Keratinocyte (primary cell): ENCODE results near the gene DUSP22. TPM values are rescaled to one million over a fixed set of nuclear protein-coding genes. Genes with fewer than 3 reads are reported as not detected.

Source experiments
- DNase-seq: peaks from one replicate; pipeline ENCODE4 v3.0.0-alpha.2; 2011; ENCODE audit warnings: low read depth, missing footprints, low spot score
- FAIRE-seq: peaks from 2 replicates; lab custom pipeline; 2011; peaks lifted over from hg19 to GRCh38; lab: Jason Lieb, UNC
- H2AFZ ChIP-seq: 2 replicates; pipeline ENCODE4 v1.6.0; 2012; ENCODE audit warnings: low read length, control low read depth, inconsistent platforms; ENCODE audit not compliant: control insufficient read depth
- H3K27ac ChIP-seq: 2 replicates; pipeline ENCODE4 v1.5.1; 2011; ENCODE audit warnings: low read length; ENCODE audit not compliant: control insufficient read depth, insufficient read depth
- H3K27me3 ChIP-seq: 3 replicates; pipeline ENCODE4 v1.6.0; 2011; ENCODE audit warnings: low read length; ENCODE audit not compliant: control insufficient read depth, insufficient read depth; ENCODE audit errors: extremely low read depth
- H3K36me3 ChIP-seq, 2 experiments: 2 replicates in 1 of 2; 3 replicates in 1 of 2; pipeline ENCODE4 v1.5.1; 2011; ENCODE audit warnings: low read length in 2 of 2, mild to moderate bottlenecking in 1 of 2; ENCODE audit not compliant: control insufficient read depth in 2 of 2, insufficient read depth in 2 of 2; ENCODE audit errors: extremely low read depth in 1 of 2
- H3K4me1 ChIP-seq: 3 replicates; pipeline ENCODE4 v1.5.1; 2011; ENCODE audit warnings: low read length; ENCODE audit not compliant: control insufficient read depth, insufficient read depth; ENCODE audit errors: extremely low read depth
- H3K4me2 ChIP-seq: 3 replicates; pipeline ENCODE4 v1.6.0; 2011; ENCODE audit warnings: low read depth, low read length; ENCODE audit not compliant: control insufficient read depth, insufficient read depth; ENCODE audit errors: extremely low read depth
- H3K4me3 ChIP-seq, 3 experiments: fragments of 200-600 bp in 1 of 3; sonication (generic) in 1 of 3; 2 replicates in 2 of 3; 3 replicates in 1 of 3; pipeline ENCODE4 v1.5.1; 2011 to 2016; ENCODE audit warnings: low read length in 3 of 3, mild to moderate bottlenecking in 3 of 3, control low read depth in 2 of 3, inconsistent platforms in 1 of 3, low read depth in 1 of 3, mixed read lengths in 1 of 3, mixed run types in 1 of 3, moderate library complexity in 1 of 3; ENCODE audit not compliant: control insufficient read depth in 2 of 3, insufficient read depth in 2 of 3; ENCODE audit errors: extremely low read depth in 1 of 3
- H3K79me2 ChIP-seq: 2 replicates; pipeline ENCODE4 v1.6.0; 2012; ENCODE audit warnings: low read length; ENCODE audit not compliant: control insufficient read depth, insufficient read depth
- H3K9ac ChIP-seq: 3 replicates; pipeline ENCODE4 v1.6.0; 2011; ENCODE audit warnings: low read length; ENCODE audit not compliant: control insufficient read depth, insufficient read depth; ENCODE audit errors: extremely low read depth
- H3K9me1 ChIP-seq: 3 replicates; pipeline ENCODE4 v1.6.0; 2011; ENCODE audit warnings: low read length; ENCODE audit not compliant: control insufficient read depth, insufficient read depth; ENCODE audit errors: extremely low read depth
- H3K9me3 ChIP-seq: 2 replicates; pipeline ENCODE4 v1.5.1; 2012; ENCODE audit warnings: low read depth, low read length; ENCODE audit not compliant: control insufficient read depth
- H4K20me1 ChIP-seq: 3 replicates; pipeline ENCODE4 v1.6.0; 2011; ENCODE audit warnings: low read length; ENCODE audit not compliant: control insufficient read depth, insufficient read depth; ENCODE audit errors: extremely low read depth
- EZH2 ChIP-seq: IDR thresholded peaks from one replicate; pipeline ENCODE4 v1.6.1; 2012; ENCODE audit warnings: inconsistent platforms, mild to moderate bottlenecking, low read length, moderate library complexity
- dilution Hi-C: fragments of 300-500 bp; cut with MboI; formaldehyde crosslinking; loops from one replicate; pipeline ENCODE4 v1.7.0; 2020; ENCODE audit warnings: low sequenced_read_pairs; ENCODE audit not compliant: extremely low pct_ligation_motif_present
- polyA plus RNA-seq, 5 experiments: library from polyadenylated mRNA; depleted of rRNA in 3 of 5; stranded (reverse) in 3 of 5; stranded (forward) in 1 of 5; unstranded in 1 of 5; fragments of >200 nt; gene quantifications; 1 replicate in 1 of 5; 2 replicates in 3 of 5; 3 replicates in 1 of 5; pipeline versions ENCODE4 v1.2.1 to v1.2.3, GENCODE V29; 2011 to 2012; ENCODE audit warnings: missing spikeins in 2 of 5, low read depth in 1 of 5, low replicate concordance in 1 of 5
- TF ChIP-seq, protein P1 (sequence below), 3 experiments: IDR thresholded peaks in 1 of 3; conservative IDR thresholded peaks in 1 of 3; optimal IDR thresholded peaks in 1 of 3; 2 replicates in 2 of 3; 3 replicates in 1 of 3; pipeline versions ENCODE3 to v1.5.1; 2011; ENCODE audit warnings: low read length in 3 of 3, mild to moderate bottlenecking in 3 of 3, moderate library complexity in 2 of 3, control low read depth in 1 of 3, inconsistent platforms in 1 of 3; ENCODE audit not compliant: insufficient read depth in 2 of 3; ENCODE audit errors: extremely low read depth in 1 of 3

DUSP22 gene
- polyA plus RNA-seq, 1 donor (not counting 4 experiments of a cell fraction or from before 2014, with no cell fraction given), result 17.3 TPM

DNA sequence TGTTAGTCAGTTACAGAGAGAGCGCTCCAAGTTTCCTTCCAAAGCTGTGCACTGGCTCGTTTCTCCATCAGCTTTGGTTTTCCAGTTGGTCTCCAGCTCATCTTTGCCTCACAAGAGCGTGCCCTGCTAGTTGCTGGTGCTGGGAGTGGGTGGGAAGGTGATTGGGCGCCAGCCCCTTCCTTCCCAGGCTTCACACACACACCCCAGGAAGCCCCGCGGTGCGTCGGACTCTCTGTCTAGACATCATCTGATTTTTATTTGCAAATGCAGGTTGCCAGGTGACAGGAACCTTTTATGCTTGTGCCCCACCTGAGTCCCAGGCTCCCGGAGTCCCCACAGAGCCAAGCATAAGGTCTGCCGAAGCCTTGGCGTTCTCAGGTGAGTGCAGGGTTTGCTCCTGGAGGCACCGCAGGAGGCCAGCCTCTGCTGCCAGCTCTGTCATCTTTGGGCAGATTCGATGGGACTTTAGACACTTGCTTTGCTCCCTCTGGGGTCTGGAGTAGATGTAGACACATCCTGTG is 106.3 kb downstream of the DUSP22 start:
- Histone ChIP-seq H2AFZ (no peak overlapping the region), H3K27ac (no peak overlapping the region), H4K20me1 (no peaks in the 10 kb centered on the region), H3K9me3 (no peaks in the 10 kb centered on the region), H3K9me1 (no peaks in the 10 kb centered on the region), H3K9ac (no peak overlapping the region), H3K4me3 (no peak overlapping the region), H3K4me2 (no peak overlapping the region), H3K36me3 (no peaks in the 10 kb centered on the region), H3K4me1 (peaks cover 3% of the 10 kb centered on the region), H3K79me2 (no peaks in the 10 kb centered on the region), H3K27me3 (peaks cover 28% of the 10 kb centered on the region)
- TF ChIP-seq, protein P1, sequence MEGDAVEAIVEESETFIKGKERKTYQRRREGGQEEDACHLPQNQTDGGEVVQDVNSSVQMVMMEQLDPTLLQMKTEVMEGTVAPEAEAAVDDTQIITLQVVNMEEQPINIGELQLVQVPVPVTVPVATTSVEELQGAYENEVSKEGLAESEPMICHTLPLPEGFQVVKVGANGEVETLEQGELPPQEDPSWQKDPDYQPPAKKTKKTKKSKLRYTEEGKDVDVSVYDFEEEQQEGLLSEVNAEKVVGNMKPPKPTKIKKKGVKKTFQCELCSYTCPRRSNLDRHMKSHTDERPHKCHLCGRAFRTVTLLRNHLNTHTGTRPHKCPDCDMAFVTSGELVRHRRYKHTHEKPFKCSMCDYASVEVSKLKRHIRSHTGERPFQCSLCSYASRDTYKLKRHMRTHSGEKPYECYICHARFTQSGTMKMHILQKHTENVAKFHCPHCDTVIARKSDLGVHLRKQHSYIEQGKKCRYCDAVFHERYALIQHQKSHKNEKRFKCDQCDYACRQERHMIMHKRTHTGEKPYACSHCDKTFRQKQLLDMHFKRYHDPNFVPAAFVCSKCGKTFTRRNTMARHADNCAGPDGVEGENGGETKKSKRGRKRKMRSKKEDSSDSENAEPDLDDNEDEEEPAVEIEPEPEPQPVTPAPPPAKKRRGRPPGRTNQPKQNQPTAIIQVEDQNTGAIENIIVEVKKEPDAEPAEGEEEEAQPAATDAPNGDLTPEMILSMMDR (optimal IDR thresholded peaks at IDR 0.05 in 1 of 3, IDR thresholded peaks at IDR 0.05 in 1 of 3, conservative IDR thresholded peaks at IDR 0.05 in 1 of 3; ENCODE audit: extremely low read depth in 1 of 3, insufficient read depth in 2 of 3, low read length in 3 of 3), result no peak
- no peak for TF ChIP-seq EZH2
- no peak for FAIRE-seq
- no peak for DNase-seq
- dilution Hi-C loops, result no loop called here

DNA sequence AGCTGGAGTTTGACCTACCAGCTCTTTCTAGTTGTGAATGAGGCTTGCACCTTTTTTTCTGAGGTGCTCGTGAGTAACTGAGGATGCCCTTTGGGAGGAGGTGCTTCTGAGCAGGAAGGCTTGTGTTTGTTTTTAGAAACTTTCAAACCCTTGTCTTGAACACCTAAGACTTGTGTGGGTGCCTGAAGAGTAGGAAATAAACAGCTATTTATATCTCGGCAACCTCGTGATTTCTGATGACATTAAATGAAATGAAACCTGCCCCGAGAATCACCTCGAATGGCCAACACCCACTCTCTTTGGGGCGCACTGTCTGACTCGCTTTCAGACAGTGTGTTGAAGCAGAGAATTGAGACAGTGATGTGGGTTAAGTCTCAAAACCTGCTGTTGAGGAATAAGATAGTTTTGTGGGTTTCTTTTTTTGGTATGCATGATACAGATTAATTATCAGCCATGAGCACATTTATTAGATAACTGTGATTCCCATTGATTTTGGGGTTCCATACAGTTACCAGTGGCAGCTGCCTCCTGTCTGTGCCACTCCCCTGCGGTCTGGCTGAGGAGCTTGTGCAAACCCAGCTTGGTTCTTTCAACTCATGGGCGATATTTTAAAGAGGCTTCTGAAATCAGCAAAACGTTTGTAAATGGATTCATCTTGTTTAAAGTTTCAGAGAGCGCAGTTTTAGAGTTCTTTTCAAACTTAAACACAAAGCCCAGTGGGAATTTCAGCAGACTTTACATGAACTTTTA is 107.7 kb downstream of the DUSP22 start:
- TF ChIP-seq, protein P1 (optimal IDR thresholded peaks at IDR 0.05 in 1 of 3, IDR thresholded peaks at IDR 0.05 in 1 of 3, conservative IDR thresholded peaks at IDR 0.05 in 1 of 3; ENCODE audit: extremely low read depth in 1 of 3, insufficient read depth in 2 of 3, low read length in 3 of 3), result no peak
- no peak for TF ChIP-seq EZH2
- H3K4me1 ChIP-seq, result no peaks in the 10 kb centered on the region
- H3K36me3 ChIP-seq, result no peaks in the 10 kb centered on the region
- H3K79me2 ChIP-seq, result no peaks in the 10 kb centered on the region
- no peak overlapping the region for H3K4me3 ChIP-seq
- no peak overlapping the region for H3K9ac ChIP-seq
- dilution Hi-C loops, result no loop called here
- H3K9me1 ChIP-seq, result no peaks in the 10 kb centered on the region
- peaks cover 15% of the 10 kb centered on the region for H3K27me3 ChIP-seq
- FAIRE-seq (no peak), DNase-seq (no peak)
- H3K4me2 ChIP-seq, result no peak overlapping the region
- H3K27ac ChIP-seq, result no peak overlapping the region
- H2AFZ ChIP-seq, result no peak overlapping the region
- H3K9me3 ChIP-seq, result peaks cover 4% of the 10 kb centered on the region
- H4K20me1 ChIP-seq, result no peaks in the 10 kb centered on the region
